NCI-H226 (cell line): ENCODE results near the gene HOXC10.

ENCODE experiments used
- DNase-seq: peaks from one replicate; pipeline ENCODE4 v3.0.0-alpha.2; 2015

Gene HOXC10

GRCh38 chr12:53984901-53985691, at the start of gene HOXC10:
HOXC10 (plus strand) TSS chr12:53985146; CDS start chr12:53985260, 114 bp downstream.
- DNase-seq = peak; percentile 83

GRCh38 chr12:53935383-53936341, 49.3 kb upstream of the HOXC10 start:
- DNase-seq = no peak

GRCh38 chr12:53937099-53937498, 47.8 kb upstream of the HOXC10 start:
- no peak for DNase-seq

- DNase-seq = no peak
Measured at GRCh38 chr12:53937596-53938325, 47.2 kb upstream of the HOXC10 start.

- DNase-seq = peak; percentile 99
Measured at GRCh38 chr12:53938326-53939140, 46.4 kb upstream of the HOXC10 start, which contains the start of gene HOXC13. HOXC13 (plus strand) TSS chr12:53938831; CDS start chr12:53938907, 76 bp downstream.

- peak; percentile 44 for DNase-seq
Measured at GRCh38 chr12:53939141-53940108, 45.5 kb upstream of the HOXC10 start.

GRCh38 chr12:53940443-53941014, 44.4 kb upstream of the HOXC10 start:
- no peak for DNase-seq

GRCh38 chr12:53941187-53941586, 43.8 kb upstream of the HOXC10 start:
- DNase-seq = no peak

- DNase-seq = no peak
Measured at GRCh38 chr12:53941750-53942149, 43.2 kb upstream of the HOXC10 start.

- no peak for DNase-seq
Measured at GRCh38 chr12:53942467-53942997, 42.4 kb upstream of the HOXC10 start.

GRCh38 chr12:53944209-53944608, 40.7 kb upstream of the HOXC10 start:
- DNase-seq = no peak

GRCh38 chr12:53944907-53945847, 39.8 kb upstream of the HOXC10 start:
- DNase-seq = no peak

GRCh38 chr12:53947743-53948142, 37.2 kb upstream of the HOXC10 start:
- DNase-seq = no peak

GRCh38 chr12:53948650-53949593, 36.0 kb upstream of the HOXC10 start:
- no peak for DNase-seq

GRCh38 chr12:53949631-53950436, 35.1 kb upstream of the HOXC10 start:
- no peak for DNase-seq

- no peak for DNase-seq
Measured at GRCh38 chr12:53950437-53950773, 34.5 kb upstream of the HOXC10 start.
